ENCODE measurements around the gene TEX48.

Gene TEX48

DNA sequence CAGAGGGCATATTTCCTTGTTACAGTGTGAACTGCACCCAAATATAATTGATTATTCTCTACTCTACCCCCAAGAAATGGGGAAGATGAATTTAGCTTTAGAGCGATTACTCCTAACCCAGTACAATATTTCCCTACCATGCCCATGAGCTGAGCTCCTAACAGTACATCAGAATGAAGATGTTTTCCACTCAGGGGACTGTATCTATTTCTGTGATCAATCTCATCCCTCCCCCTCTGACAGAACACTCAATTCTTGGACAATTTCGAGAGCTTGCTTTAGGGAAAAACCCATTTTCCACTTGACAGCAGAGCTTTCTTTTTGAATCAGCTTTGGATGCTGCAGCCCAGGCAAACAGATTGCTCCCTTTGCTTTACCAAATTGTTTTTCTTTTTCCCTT, 24.7 kb upstream of the TEX48 start:
- TF ChIP-seq, protein P1, sequence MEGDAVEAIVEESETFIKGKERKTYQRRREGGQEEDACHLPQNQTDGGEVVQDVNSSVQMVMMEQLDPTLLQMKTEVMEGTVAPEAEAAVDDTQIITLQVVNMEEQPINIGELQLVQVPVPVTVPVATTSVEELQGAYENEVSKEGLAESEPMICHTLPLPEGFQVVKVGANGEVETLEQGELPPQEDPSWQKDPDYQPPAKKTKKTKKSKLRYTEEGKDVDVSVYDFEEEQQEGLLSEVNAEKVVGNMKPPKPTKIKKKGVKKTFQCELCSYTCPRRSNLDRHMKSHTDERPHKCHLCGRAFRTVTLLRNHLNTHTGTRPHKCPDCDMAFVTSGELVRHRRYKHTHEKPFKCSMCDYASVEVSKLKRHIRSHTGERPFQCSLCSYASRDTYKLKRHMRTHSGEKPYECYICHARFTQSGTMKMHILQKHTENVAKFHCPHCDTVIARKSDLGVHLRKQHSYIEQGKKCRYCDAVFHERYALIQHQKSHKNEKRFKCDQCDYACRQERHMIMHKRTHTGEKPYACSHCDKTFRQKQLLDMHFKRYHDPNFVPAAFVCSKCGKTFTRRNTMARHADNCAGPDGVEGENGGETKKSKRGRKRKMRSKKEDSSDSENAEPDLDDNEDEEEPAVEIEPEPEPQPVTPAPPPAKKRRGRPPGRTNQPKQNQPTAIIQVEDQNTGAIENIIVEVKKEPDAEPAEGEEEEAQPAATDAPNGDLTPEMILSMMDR (conservative IDR thresholded peaks at IDR 0.05) = no peak
- TF ChIP-seq ZFX (IDR thresholded peaks at IDR 0.05) = no peak
- H3K27ac ChIP-seq = no peak overlapping the region

DNA sequence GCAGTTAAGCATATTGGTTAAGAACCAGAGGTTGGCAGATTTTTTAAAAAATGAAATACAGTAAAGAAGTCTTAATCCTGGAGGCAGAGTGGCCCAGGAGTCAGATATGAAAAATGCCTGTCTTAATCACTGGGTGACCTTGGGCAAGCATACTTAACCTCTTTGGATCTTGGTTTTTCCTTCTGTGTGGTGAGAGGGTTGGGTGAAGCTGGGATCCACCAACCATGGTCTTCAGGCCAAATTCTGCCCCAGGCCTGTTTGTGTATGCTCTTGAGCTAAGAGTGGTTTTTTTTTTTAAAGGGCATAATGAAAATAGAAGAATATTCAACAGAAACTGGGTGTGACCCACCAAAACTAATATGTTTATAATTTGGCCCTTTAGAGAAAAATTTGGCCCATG, 20.0 kb upstream of the TEX48 start:
- TF ChIP-seq, protein P1 (conservative IDR thresholded peaks at IDR 0.05) = no peak
- no peak for TF ChIP-seq ZFX (IDR thresholded peaks at IDR 0.05)

DNA sequence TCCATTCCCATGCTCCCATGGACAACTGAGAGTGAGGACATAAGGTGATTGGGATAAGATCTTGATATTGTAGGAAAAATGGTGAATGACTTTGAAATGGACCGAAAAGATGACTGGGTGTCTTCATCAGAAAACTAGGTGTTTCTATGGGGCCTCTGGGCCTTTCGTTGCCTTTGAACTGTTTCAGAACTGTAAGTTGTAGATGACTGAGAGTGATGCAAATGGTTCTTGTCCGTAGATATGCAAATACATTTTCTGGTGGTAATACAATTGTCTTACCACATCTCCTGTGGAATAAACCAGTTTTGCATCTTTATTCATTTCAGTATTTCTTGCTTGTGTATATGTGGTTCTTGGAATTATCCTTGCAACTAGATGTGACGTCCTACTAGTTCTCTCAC, 16.0 kb upstream of the TEX48 start:
- H3K27ac ChIP-seq = no peak overlapping the region
- TF ChIP-seq, protein P1 (conservative IDR thresholded peaks at IDR 0.05) = no peak
- TF ChIP-seq ZFX (IDR thresholded peaks at IDR 0.05) = no peak

More for the DNA sequence above, 20.0 kb upstream of the TEX48 start:
- H3K27ac ChIP-seq = no peak overlapping the region

DNA sequence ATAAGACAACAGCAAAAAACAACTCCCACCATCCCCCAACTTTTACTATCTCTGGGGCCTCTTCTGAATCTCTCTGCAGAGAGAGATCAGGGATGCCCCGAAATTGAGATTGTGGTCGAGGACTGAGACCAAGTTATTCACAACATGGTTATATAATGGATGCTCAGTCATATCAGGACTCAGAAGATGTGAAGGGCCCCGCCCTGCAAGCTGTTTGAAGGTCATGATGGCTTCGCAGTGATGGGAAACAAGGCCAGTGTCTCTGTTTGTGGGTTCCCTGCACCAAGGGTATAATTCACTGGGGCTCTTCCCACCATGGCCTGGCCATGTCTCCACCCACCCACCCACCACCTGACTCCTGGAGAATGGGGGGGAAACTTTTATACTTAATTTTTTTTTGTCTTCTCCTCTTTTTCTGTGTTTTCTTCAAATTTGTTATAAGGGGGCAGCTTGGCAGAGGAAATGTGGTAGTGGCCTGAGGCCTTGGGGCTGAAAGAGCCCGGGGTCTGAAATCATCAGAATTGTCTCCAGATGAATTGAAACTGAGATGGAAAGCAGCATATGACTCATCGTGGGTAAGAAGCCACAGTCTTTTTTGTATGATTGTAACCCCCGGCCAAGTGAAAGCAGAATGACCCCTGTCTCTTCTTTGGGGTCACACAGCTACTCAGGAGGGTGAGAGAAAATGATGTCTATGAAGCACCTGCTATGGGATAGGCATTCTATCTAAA, 15.0 kb upstream of the TEX48 start:
- TF ChIP-seq, protein P1 (conservative IDR thresholded peaks at IDR 0.05) = no peak
- no peak for TF ChIP-seq ZFX (IDR thresholded peaks at IDR 0.05)
- H3K27ac ChIP-seq = no peak overlapping the region

DNA sequence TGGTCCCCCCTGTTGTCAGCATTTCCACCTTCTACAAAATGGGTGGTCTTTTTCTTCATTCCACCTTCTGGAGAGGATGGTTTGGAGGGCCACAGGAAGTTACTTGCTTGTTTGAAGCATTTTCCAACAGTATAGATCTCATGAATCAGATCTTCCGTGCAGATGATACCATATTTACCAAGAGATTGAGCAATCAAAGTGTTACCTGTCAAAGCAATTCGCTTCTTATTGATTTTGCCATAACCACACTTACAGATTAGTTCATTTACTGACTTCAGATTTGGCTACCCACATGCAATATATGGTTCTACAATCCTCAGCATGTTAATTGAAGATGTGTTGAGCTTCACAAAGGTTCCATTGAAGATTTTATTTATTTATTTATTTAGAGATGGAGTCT, 14.0 kb upstream of the TEX48 start:
- TF ChIP-seq ZFX (IDR thresholded peaks at IDR 0.05) = no peak
- TF ChIP-seq, protein P1 (conservative IDR thresholded peaks at IDR 0.05) = no peak
- no peak overlapping the region for H3K27ac ChIP-seq

DNA sequence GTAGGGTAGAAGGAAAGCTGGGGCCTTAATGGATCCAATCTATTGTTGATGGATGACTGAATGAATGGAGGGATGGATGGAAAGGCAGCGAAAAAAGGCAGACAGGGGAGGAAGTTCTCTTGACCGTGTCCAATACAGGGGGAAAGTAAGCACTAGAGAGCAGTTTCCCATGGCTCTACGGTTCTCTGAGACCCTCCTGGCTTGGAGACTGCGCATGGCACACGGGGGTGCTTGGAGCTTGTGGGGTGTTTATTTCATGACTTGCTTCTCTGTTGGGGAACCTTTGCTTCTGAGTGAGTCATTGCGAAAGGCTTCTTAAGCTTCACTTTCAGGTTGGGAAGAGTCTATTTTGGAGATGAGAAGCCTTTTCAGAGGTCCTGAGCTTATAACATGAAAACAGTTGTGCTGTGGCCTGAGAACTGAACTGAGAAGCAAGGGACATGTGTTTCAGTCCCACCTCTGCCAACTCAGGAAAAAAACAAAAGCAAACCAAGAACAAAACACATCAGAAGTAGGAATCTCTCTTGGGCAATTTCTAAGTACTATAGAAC, 12.8 kb upstream of the TEX48 start:
- H3K27ac ChIP-seq = no peak overlapping the region
- TF ChIP-seq ZFX (IDR thresholded peaks at IDR 0.05) = no peak
- TF ChIP-seq, protein P1 (conservative IDR thresholded peaks at IDR 0.05) = no peak

DNA sequence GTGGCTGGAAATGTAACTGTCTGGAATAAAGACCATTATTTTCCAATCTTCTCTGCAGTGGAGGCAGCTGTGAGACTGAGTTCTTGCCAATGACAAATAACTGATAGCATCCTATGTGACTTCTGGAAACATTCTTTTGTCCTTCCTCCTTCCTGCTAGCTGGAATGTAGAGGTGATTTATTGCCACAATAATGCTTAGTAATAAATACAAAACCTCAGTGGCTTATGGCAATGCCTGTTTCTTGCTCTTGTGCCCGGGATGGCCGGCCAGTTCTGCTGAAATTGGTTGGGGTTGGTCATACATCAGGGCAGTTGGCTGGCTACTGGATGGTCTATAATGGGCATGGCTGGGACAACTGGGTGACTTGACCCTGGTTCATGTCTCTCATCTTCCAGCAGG, 12.2 kb upstream of the TEX48 start:
- TF ChIP-seq ZFX (IDR thresholded peaks at IDR 0.05) = no peak
- TF ChIP-seq, protein P1 (conservative IDR thresholded peaks at IDR 0.05) = no peak
- no peak overlapping the region for H3K27ac ChIP-seq
